ENCODE results near the gene FHL1.
"Not testable (repeated sequence)": the region's sequence is repeated elsewhere in the genome, so short reads cannot be mapped to it uniquely, and the experiment has no call there.

Gene FHL1

DNA sequence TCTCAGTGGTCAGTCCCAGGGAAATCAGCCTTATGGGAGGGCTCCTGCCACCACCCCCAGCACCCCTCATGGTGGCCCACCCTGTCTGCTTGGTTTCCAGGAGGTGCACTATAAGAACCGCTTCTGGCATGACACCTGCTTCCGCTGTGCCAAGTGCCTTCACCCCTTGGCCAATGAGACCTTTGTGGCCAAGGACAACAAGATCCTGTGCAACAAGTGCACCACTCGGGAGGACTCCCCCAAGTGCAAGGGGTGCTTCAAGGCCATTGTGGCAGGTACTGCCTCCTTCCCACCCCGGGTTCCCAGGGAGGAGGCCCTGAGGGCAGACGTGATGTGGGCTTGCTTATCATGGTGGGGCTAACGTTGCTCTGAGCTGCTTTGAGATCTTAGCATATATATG, 59.6 kb downstream of the FHL1 start:
- DNase-seq (ENCODE audit: insufficient read length, low spot score) (no peak), FAIRE-seq (no peak)

- no peak for DNase-seq (ENCODE audit: insufficient read length, low spot score)
- FAIRE-seq = no peak
Observed at GRCh38 chrX:136207546-136207945, 60.2 kb downstream of the FHL1 start.

- FAIRE-seq (peak; percentile 76), DNase-seq (ENCODE audit: insufficient read length, low spot score) (no peak)
Observed at GRCh38 chrX:136209016-136209738, 61.8 kb downstream of the FHL1 start.

DNA sequence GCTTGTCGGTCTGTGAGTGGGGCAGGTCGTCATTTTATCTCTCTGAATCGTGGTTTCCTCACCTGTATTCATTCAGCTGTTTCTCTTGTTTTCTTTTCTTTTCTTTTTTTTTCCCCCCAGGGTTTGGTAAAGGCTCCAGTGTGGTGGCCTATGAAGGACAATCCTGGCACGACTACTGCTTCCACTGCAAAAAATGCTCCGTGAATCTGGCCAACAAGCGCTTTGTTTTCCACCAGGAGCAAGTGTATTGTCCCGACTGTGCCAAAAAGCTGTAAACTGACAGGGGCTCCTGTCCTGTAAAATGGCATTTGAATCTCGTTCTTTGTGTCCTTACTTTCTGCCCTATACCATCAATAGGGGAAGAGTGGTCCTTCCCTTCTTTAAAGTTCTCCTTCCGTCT, 62.4 kb downstream of the FHL1 start:
- FAIRE-seq (no peak), DNase-seq (ENCODE audit: insufficient read length, low spot score) (no peak)

- DNase-seq (ENCODE audit: insufficient read length, low spot score) (no peak), FAIRE-seq (peak; percentile 93)
Observed at GRCh38 chrX:136210243-136210642, 62.9 kb downstream of the FHL1 start.

GRCh38 chrX:136210806-136211205, 63.5 kb downstream of the FHL1 start:
- DNase-seq (ENCODE audit: insufficient read length, low spot score) (no peak), FAIRE-seq (peak; percentile 18)

DNA sequence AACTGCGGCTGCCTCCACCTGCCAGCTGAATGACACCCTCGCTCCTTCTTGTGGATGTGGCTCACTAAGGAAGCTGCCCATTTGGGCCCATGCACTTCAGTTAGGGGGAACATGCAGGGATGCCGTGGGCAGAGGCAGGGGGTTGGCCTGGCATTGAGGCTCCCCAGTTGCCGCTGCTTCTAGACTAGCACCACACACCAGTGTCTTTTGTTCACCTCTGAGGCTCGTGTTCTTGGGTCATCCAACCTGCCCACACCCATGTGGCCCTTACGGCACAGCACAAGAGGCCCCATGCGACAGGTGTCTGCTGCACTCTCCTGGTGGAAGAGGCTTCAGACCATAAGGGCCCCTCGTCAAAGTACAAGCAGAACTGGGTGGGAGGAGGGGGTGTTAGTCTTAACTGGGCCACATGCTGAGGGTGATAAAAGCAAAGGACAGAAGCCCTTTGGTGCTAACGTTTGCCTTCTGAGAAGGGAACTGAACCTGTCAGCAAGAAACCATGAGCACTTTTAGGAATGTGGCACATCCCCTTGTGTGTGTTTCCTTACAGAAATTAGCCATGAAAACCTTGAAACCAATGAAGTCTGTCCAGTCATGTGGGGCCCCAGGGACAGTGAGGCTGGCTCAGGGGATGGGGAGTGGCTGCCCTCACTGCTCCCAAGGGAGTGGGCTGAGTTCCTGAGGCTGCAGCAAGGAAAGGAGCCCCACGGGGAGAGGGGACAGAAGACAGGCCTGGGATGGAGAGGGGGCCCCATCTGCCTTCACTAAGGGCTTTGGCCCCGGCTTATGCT, 64.6 kb downstream of the FHL1 start:
- FAIRE-seq = no peak
- no peak for DNase-seq (ENCODE audit: insufficient read length, low spot score)

GRCh38 chrX:136212557-136213111, 65.3 kb downstream of the FHL1 start:
- FAIRE-seq (no peak), DNase-seq (ENCODE audit: insufficient read length, low spot score) (no peak)

DNA sequence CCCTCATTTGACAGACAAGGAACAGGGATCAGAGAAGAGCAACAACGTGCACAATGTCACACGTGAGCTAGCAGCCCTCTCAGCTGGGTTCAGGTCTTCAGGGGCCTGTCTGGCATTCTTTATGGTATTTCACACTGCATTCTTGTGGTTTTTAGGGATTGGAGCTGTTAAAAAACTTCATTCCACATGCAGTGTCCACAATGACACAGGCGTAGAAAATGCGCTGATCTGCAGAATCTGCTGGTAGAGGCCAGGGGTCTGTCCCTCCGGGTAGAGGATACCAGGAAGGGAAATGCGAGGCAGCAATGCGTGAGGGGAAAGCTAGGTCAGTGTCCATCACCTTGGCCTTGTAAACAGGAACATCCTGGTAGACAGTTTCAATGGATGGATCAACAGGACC, 67.2 kb downstream of the FHL1 start:
- FAIRE-seq (no peak), DNase-seq (ENCODE audit: insufficient read length, low spot score) (no peak)

GRCh38 chrX:136215559-136215958, 68.2 kb downstream of the FHL1 start:
- FAIRE-seq (no peak), DNase-seq (ENCODE audit: insufficient read length, low spot score) (no peak)

DNA sequence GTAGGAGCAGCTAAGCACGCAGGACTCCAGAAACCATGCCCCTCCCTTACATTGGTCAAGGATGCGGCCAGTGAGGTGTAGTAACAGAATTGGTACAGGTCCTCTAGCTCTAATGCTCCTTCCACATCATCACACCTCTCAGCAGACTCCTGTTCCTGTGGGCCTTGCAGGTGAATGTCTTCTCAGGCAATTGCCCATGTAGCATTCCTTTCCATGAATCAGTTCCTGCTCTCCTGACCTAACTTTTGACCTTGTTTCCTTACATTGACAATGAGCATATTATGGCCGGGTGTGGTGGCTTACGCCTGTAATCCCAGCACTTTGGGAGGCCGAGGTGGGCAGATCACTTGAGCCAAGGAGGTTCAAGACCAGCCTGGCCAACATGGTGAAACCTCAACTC, 72.6 kb downstream of the FHL1 start:
- FAIRE-seq (no peak), DNase-seq (ENCODE audit: insufficient read length, low spot score) (no peak)

GRCh38 chrX:136220540-136220939, 73.2 kb downstream of the FHL1 start:
- no peak for FAIRE-seq
- DNase-seq (ENCODE audit: insufficient read length, low spot score) = no peak

DNA sequence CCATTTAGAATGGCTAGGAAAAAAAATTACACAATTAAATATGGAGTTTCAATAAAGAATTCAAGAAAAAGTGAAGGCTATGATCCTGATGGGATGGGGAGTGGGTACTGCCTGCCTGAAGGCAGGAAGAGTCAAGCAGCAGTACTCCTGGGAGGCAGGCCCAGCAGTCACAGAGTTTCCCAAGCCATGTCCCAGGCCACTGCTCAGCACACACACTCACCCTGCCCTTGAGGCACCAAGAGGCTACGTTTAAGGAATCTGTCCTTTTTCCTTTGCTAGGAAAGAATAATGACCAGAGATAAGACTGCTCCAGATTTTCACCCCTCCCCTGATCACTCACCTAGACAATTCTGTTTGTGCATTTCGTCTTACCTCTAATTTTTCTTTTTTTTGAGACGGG, 73.6 kb downstream of the FHL1 start:
- FAIRE-seq (no peak), DNase-seq (ENCODE audit: insufficient read length, low spot score) (no peak)

- no peak for DNase-seq (ENCODE audit: insufficient read length, low spot score)
- no peak for FAIRE-seq
Observed at GRCh38 chrX:136221851-136222513, 74.6 kb downstream of the FHL1 start.

- DNase-seq (ENCODE audit: insufficient read length, low spot score) (no peak), FAIRE-seq (no peak)
Observed at GRCh38 chrX:136227074-136227473, 79.7 kb downstream of the FHL1 start.

- FAIRE-seq (peak; percentile 84), DNase-seq (ENCODE audit: insufficient read length, low spot score) (no peak)
Observed at GRCh38 chrX:136227948-136228838, 80.9 kb downstream of the FHL1 start.

- DNase-seq (ENCODE audit: insufficient read length, low spot score) (no peak), FAIRE-seq (peak; percentile 91)
Observed at GRCh38 chrX:136228839-136229207, 81.5 kb downstream of the FHL1 start.

DNA sequence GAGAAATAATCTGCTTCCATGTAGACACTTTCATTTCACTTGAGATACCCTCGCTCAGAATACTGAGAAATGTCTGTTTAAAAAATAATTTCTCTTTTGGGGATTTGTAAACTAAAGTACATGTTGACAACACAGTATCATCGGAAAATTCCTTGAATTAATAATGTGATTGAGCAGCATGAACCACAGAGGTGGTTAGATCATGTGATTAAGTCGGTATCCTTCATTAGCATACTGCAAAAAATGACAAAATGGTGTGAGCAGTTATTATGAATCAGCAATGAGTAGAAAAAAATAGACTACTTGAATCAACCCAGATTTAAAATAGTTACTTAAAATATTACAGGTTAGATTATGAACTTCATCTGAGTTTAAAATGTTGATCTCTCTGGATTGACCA, 89.7 kb downstream of the FHL1 start:
- FAIRE-seq (no peak), DNase-seq (ENCODE audit: insufficient read length, low spot score) (no peak)

- FAIRE-seq; DNase-seq (ENCODE audit: insufficient read length, low spot score): not testable (repeated sequence)
Observed at GRCh38 chrX:136237849-136238248, 90.5 kb downstream of the FHL1 start.

GRCh38 chrX:136246201-136246600, 98.9 kb downstream of the FHL1 start:
- FAIRE-seq = no peak

More at GRCh38 chrX:136246201-136246600, 98.9 kb downstream of the FHL1 start:
- DNase-seq (ENCODE audit: insufficient read length, low spot score) = no peak

All from GM19239 (cell line).